ENCODE results near the gene AFG1L.

GRCh38 chr6:108489699-108490098 is 194.8 kb downstream of the AFG1L start:
- TF ChIP-seq CTCF (IDR thresholded peaks at IDR 0.05) (no peak), POLR2A (IDR thresholded peaks at IDR 0.05) (no peak)
